Upper lobe of right lung (tissue), 1 donor: Measurements from ENCODE around the gene PAFAH1B2. TPM values are rescaled to one million over a fixed set of nuclear protein-coding genes. Genes with fewer than 3 reads are reported as not detected.
"Not testable (repeated sequence)": the region's sequence is repeated elsewhere in the genome, so short reads cannot be mapped to it uniquely, and the experiment has no call there.

ENCODE experiments used
- ATAC-seq: fragments of 200-7000 bp; cut with Tn5 transposase; one replicate; pipeline ENCODE4 v1.9.1; 2020; ENCODE audit warnings: mild to moderate bottlenecking, moderate library complexity
- DNase-seq: peaks from one replicate; pipeline ENCODE4 v3.0.0-alpha.2; 2020
- H3K27ac ChIP-seq: fragments of 200-600 bp; one replicate; pipeline ENCODE4 v1.8.0; 2022
- H3K27me3 ChIP-seq: fragments of 200-600 bp; one replicate; pipeline ENCODE4 v1.8.0; 2022; ENCODE audit warnings: mild to moderate bottlenecking
- H3K36me3 ChIP-seq: fragments of 200-600 bp; one replicate; pipeline ENCODE4 v1.8.0; 2022
- H3K4me1 ChIP-seq: fragments of 200-600 bp; one replicate; pipeline ENCODE4 v1.8.0; 2022
- H3K4me3 ChIP-seq: fragments of 200-600 bp; one replicate; pipeline ENCODE4 v1.8.0; 2022; ENCODE audit warnings: mild to moderate bottlenecking
- H3K9me3 ChIP-seq: fragments of 200-600 bp; one replicate; pipeline ENCODE4 v1.8.0; 2022
- CTCF ChIP-seq: fragments of 200-600 bp; IDR thresholded peaks from one replicate; pipeline ENCODE4 v1.8.0; 2022; ENCODE audit warnings: antibody characterized with exemption
- intact Hi-C: fragments of 100-400 bp; cut with DNase I; formaldehyde crosslinking; loops from one replicate; pipeline ENCODE4 v1.11.0; 2022
- total RNA-seq: library from RNA; stranded (reverse); fragmentation: NEBNext Ultra II Directional; extraction: Animal tissue kit (Norgen Biotek cat#: 25700); gene quantifications from one replicate; pipeline ENCODE4 v1.2.1, GENCODE V29; 2021
- donor health status: DM: no; HTN: yes; CAD: no; lungs with severe emphysema.

PAFAH1B2 gene
- total RNA-seq, 1 donor from 2014 or later: 86.9 TPM

- DNase-seq: no peak
- no peaks in the 10 kb centered on the region for H3K27me3 ChIP-seq
- no peaks in the 10 kb centered on the region for H3K9me3 ChIP-seq
- H3K4me1 ChIP-seq: no peaks in the 10 kb centered on the region
- no peak for ATAC-seq
- no peak overlapping the region for H3K27ac ChIP-seq
- TF ChIP-seq CTCF: no peak
- H3K36me3 ChIP-seq: no peaks in the 10 kb centered on the region
- intact Hi-C loops: loop anchor here (5.0 to 10.0 kb wide), 3 partner anchors 117 to 323 kb away; partner anchors contain the start of gene ZPR1
- no peak overlapping the region for H3K4me3 ChIP-seq
Observed at GRCh38 chr11:117107701-117108590, 36.1 kb upstream of the PAFAH1B2 start.

GRCh38 chr11:117110294-117110950 lies 33.7 kb upstream of the PAFAH1B2 start:
- no peak overlapping the region for H3K27ac ChIP-seq
- no peak overlapping the region for H3K4me3 ChIP-seq
- no peaks in the 10 kb centered on the region for H3K9me3 ChIP-seq
- H3K36me3 ChIP-seq: no peaks in the 10 kb centered on the region
- DNase-seq (no peak), ATAC-seq (peak; percentile 22)
- no peaks in the 10 kb centered on the region for H3K4me1 ChIP-seq
- intact Hi-C loops: no loop called here
- TF ChIP-seq CTCF: no peak
- no peaks in the 10 kb centered on the region for H3K27me3 ChIP-seq

GRCh38 chr11:117112497-117112896 lies 31.6 kb upstream of the PAFAH1B2 start:
- H3K36me3 ChIP-seq, ATAC-seq, H3K9me3 ChIP-seq, H3K4me3 ChIP-seq, H3K4me1 ChIP-seq, DNase-seq, H3K27me3 ChIP-seq, intact Hi-C loops, H3K27ac ChIP-seq: not testable (repeated sequence)

- H3K4me1 ChIP-seq, H3K27me3 ChIP-seq, intact Hi-C loops, ATAC-seq, H3K9me3 ChIP-seq, H3K4me3 ChIP-seq, DNase-seq, H3K36me3 ChIP-seq, H3K27ac ChIP-seq: not testable (repeated sequence)
Observed at GRCh38 chr11:117112939-117113338, 31.1 kb upstream of the PAFAH1B2 start.

GRCh38 chr11:117117681-117118080 lies 26.4 kb upstream of the PAFAH1B2 start:
- H3K4me3 ChIP-seq: no peak overlapping the region
- no peak for ATAC-seq
- H3K27me3 ChIP-seq: peaks cover 4% of the 10 kb centered on the region
- H3K9me3 ChIP-seq: no peaks in the 10 kb centered on the region
- intact Hi-C loops: no loop called here
- TF ChIP-seq CTCF: no peak
- H3K4me1 ChIP-seq: no peaks in the 10 kb centered on the region
- no peak for DNase-seq
- no peak overlapping the region for H3K27ac ChIP-seq
- H3K36me3 ChIP-seq: no peaks in the 10 kb centered on the region

- Histone ChIP-seq H3K4me1 (no peaks in the 10 kb centered on the region), H3K27me3 (no peaks in the 10 kb centered on the region), H3K9me3 (no peaks in the 10 kb centered on the region), H3K27ac (no peak overlapping the region), H3K4me3 (no peak overlapping the region), H3K36me3 (no peaks in the 10 kb centered on the region)
- intact Hi-C loops: no loop called here
- DNase-seq (no peak), ATAC-seq (no peak)
- TF ChIP-seq CTCF: no peak
Observed at GRCh38 chr11:117121176-117121575, 22.9 kb upstream of the PAFAH1B2 start.
